Measurements from ENCODE around the gene LAMA4. TPM values are rescaled to one million over a fixed set of nuclear protein-coding genes. Genes with fewer than 3 reads are reported as not detected.
A peak's percentile ranks its signal among the peaks of the same experiment; 100 is the strongest.

The LAMA4 gene
- total and polyA plus RNA-seq, 2 of the 13 experiments (the other 11 are each of a cell fraction or from before 2014, with no cell fraction given): not detected

- TF ChIP-seq, protein P1, sequence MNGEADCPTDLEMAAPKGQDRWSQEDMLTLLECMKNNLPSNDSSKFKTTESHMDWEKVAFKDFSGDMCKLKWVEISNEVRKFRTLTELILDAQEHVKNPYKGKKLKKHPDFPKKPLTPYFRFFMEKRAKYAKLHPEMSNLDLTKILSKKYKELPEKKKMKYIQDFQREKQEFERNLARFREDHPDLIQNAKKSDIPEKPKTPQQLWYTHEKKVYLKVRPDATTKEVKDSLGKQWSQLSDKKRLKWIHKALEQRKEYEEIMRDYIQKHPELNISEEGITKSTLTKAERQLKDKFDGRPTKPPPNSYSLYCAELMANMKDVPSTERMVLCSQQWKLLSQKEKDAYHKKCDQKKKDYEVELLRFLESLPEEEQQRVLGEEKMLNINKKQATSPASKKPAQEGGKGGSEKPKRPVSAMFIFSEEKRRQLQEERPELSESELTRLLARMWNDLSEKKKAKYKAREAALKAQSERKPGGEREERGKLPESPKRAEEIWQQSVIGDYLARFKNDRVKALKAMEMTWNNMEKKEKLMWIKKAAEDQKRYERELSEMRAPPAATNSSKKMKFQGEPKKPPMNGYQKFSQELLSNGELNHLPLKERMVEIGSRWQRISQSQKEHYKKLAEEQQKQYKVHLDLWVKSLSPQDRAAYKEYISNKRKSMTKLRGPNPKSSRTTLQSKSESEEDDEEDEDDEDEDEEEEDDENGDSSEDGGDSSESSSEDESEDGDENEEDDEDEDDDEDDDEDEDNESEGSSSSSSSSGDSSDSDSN (CRISPR knock-in tag; IDR thresholded peaks at IDR 0.05): no peak
- TF ChIP-seq ZNF124 (CRISPR knock-in tag; IDR thresholded peaks at IDR 0.05) (no peak), NKX3-1 (CRISPR knock-in tag; IDR thresholded peaks at IDR 0.05) (no peak), PPARG (CRISPR knock-in tag; conservative IDR thresholded peaks at IDR 0.05) (peak; percentile 27; the same call in 1 of the 2 replicates), KLF6 (CRISPR knock-in tag; IDR thresholded peaks at IDR 0.05) (no peak), FOSL2 (CRISPR knock-in tag; IDR thresholded peaks at IDR 0.05) (peak; percentile 18; the same call in 1 of the 2 replicates), ZNF879 (CRISPR knock-in tag; IDR thresholded peaks at IDR 0.05) (no peak), RARA (CRISPR knock-in tag; IDR thresholded peaks at IDR 0.05) (0 out of 2 replicates have a peak, but pooled peaks have one; percentile 29), CEBPG (CRISPR knock-in tag; IDR thresholded peaks at IDR 0.05) (0 out of 2 replicates have a peak, but pooled peaks have one; percentile 19), MYC (CRISPR knock-in tag; IDR thresholded peaks at IDR 0.05; ENCODE audit: borderline replicate concordance) (no peak), ZNF317 (CRISPR knock-in tag; IDR thresholded peaks at IDR 0.05) (no peak), ZNF362 (CRISPR knock-in tag; IDR thresholded peaks at IDR 0.05; ENCODE audit: borderline replicate concordance) (no peak), KMT2B (CRISPR knock-in tag; IDR thresholded peaks at IDR 0.05) (no peak), CEBPB (IDR thresholded peaks at IDR 0.05; ENCODE audit: borderline replicate concordance, low read depth, low read length) (peak; percentile 23; the same call in 1 of the 2 replicates), ZNF180 (CRISPR knock-in tag; IDR thresholded peaks at IDR 0.05; ENCODE audit: borderline replicate concordance, low read depth) (no peak), NFIB (CRISPR knock-in tag; IDR thresholded peaks at IDR 0.05; ENCODE audit: borderline replicate concordance) (no peak), MTF2 (CRISPR knock-in tag; IDR thresholded peaks at IDR 0.05; ENCODE audit: borderline replicate concordance) (no peak)
- TF ChIP-seq, protein P2, sequence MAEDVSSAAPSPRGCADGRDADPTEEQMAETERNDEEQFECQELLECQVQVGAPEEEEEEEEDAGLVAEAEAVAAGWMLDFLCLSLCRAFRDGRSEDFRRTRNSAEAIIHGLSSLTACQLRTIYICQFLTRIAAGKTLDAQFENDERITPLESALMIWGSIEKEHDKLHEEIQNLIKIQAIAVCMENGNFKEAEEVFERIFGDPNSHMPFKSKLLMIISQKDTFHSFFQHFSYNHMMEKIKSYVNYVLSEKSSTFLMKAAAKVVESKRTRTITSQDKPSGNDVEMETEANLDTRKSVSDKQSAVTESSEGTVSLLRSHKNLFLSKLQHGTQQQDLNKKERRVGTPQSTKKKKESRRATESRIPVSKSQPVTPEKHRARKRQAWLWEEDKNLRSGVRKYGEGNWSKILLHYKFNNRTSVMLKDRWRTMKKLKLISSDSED (CRISPR knock-in tag; IDR thresholded peaks at IDR 0.05): no peak
- TF ChIP-seq, protein P3, sequence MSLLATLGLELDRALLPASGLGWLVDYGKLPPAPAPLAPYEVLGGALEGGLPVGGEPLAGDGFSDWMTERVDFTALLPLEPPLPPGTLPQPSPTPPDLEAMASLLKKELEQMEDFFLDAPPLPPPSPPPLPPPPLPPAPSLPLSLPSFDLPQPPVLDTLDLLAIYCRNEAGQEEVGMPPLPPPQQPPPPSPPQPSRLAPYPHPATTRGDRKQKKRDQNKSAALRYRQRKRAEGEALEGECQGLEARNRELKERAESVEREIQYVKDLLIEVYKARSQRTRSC (CRISPR knock-in tag; IDR thresholded peaks at IDR 0.05; ENCODE audit: low read depth): no peak
- TF ChIP-seq, protein P4, sequence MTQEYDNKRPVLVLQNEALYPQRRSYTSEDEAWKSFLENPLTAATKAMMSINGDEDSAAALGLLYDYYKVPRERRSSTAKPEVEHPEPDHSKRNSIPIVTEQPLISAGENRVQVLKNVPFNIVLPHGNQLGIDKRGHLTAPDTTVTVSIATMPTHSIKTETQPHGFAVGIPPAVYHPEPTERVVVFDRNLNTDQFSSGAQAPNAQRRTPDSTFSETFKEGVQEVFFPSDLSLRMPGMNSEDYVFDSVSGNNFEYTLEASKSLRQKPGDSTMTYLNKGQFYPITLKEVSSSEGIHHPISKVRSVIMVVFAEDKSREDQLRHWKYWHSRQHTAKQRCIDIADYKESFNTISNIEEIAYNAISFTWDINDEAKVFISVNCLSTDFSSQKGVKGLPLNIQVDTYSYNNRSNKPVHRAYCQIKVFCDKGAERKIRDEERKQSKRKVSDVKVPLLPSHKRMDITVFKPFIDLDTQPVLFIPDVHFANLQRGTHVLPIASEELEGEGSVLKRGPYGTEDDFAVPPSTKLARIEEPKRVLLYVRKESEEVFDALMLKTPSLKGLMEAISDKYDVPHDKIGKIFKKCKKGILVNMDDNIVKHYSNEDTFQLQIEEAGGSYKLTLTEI (CRISPR knock-in tag; conservative IDR thresholded peaks at IDR 0.05): no peak
Observed at GRCh38 chr6:112203577-112204349, 50.6 kb downstream of the LAMA4 start (continued).
